ENCODE results near the gene PRDM7.
"Not testable (repeated sequence)": the region's sequence is repeated elsewhere in the genome, so short reads cannot be mapped to it uniquely, and the experiment has no call there.

PRDM7 gene

DNA sequence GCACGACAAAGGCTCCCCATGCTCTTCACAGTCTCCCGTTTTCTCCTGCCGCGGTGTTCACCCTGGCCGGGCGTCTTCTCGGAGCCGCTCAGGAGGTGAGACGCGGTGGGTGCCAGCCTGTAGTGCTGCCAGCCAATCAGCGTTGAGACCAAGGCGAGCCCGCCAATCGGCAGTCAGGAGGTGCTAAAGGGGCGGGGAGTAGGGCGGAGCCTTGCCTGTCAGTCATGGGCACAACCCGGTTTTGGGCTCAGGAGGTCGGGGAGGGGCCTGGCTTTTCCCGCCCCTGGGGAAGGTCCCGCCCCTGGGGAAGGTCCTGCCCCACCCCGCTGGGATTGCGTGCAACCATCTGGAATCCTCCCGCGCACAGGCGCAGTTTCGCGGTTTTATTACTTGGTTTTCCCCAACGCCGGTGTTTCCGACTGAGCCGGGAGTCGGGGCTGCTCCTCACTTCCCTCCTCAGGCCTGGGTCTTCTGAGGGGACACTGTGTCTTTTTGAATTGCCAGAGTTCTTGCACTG lies at the start of gene PRDM7:
PRDM7 (minus strand) TSS at position 92 of the 517 bp plus-strand sequence. CDS start 1,421 bp downstream, outside the sequence.
- Histone ChIP-seq H3K9ac (no peak within 1 kb of the TSS), H3K4me2 (ENCODE audit: low read length) (peak within 1 kb of the TSS; percentile 90), H3K27ac (peak within 1 kb of the TSS; percentile 43), H3K9me3 (ENCODE audit: control insufficient read depth, low read length) (no peaks in the 10 kb centered on the region), H3K79me2 (no peaks in the 10 kb centered on the region), H3K27me3 (ENCODE audit: control insufficient read depth, insufficient read depth, low read length) (no peaks in the 10 kb centered on the region), H3K36me3 (ENCODE audit: control insufficient read depth, insufficient read depth, low read length) (no peaks in the 10 kb centered on the region), H3K4me3 (ENCODE audit: low read depth, low read length) (peak within 1 kb of the TSS; percentile 60), H3K4me1 (peaks cover 4% of the 10 kb centered on the region), H2AFZ (peak within 1 kb of the TSS; percentile 92)
- TF ChIP-seq, protein P1, sequence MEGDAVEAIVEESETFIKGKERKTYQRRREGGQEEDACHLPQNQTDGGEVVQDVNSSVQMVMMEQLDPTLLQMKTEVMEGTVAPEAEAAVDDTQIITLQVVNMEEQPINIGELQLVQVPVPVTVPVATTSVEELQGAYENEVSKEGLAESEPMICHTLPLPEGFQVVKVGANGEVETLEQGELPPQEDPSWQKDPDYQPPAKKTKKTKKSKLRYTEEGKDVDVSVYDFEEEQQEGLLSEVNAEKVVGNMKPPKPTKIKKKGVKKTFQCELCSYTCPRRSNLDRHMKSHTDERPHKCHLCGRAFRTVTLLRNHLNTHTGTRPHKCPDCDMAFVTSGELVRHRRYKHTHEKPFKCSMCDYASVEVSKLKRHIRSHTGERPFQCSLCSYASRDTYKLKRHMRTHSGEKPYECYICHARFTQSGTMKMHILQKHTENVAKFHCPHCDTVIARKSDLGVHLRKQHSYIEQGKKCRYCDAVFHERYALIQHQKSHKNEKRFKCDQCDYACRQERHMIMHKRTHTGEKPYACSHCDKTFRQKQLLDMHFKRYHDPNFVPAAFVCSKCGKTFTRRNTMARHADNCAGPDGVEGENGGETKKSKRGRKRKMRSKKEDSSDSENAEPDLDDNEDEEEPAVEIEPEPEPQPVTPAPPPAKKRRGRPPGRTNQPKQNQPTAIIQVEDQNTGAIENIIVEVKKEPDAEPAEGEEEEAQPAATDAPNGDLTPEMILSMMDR (IDR thresholded peaks at IDR 0.05): no peak

DNA sequence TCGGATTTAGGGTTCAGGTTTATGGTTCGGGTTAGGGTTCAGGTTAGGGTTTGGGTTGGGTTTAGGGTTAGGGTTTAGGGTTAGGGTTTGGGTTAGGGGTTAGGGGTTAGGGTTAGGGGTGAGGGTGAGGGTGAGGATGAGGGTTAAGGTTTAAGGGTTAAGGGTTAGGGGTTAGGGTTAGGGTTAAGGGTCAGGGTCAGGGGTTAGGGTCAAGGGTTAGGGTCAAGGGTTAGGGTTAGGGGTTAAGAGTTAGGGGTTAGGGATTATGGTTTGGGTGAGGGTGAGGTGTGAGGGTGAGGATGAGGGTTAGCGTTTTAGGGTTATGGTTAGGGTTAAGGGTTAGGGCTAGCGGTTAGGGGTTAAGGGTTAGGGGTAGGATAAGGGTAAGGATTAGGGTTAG lies 44.7 kb upstream of the PRDM7 start:
- H3K9ac ChIP-seq; H3K79me2 ChIP-seq; H3K27ac ChIP-seq; H3K27me3 ChIP-seq (ENCODE audit: control insufficient read depth, insufficient read depth, low read length); H3K4me3 ChIP-seq (ENCODE audit: low read depth, low read length); H3K4me1 ChIP-seq; H3K36me3 ChIP-seq (ENCODE audit: control insufficient read depth, insufficient read depth, low read length); H3K4me2 ChIP-seq (ENCODE audit: low read length); H2AFZ ChIP-seq; H3K9me3 ChIP-seq (ENCODE audit: control insufficient read depth, low read length): not testable (repeated sequence)

DNA sequence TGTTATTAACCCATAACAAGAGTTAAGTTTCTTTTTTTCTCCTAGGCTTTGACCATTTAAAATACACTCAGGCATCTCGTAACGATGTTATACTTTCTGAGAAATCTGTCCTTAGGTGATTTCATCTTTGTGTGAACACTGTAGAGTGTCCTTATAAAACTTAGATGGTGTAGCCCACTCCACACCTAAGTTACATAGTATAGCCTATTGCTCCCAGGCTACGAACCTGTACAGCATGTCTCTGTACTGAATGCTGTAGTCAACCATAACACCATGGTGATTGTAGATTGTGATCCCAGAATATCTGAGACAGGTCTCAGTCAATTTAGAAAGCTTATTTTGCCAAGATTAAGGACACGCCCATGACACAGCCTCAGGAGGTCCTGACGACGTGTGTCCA lies 30.5 kb upstream of the PRDM7 start:
- H3K27ac ChIP-seq; H3K9ac ChIP-seq; H3K36me3 ChIP-seq (ENCODE audit: control insufficient read depth, insufficient read depth, low read length); H3K4me2 ChIP-seq (ENCODE audit: low read length); H3K4me3 ChIP-seq (ENCODE audit: low read depth, low read length); H3K4me1 ChIP-seq; H3K27me3 ChIP-seq (ENCODE audit: control insufficient read depth, insufficient read depth, low read length); H2AFZ ChIP-seq; H3K79me2 ChIP-seq; H3K9me3 ChIP-seq (ENCODE audit: control insufficient read depth, low read length): not testable (repeated sequence)

DNA sequence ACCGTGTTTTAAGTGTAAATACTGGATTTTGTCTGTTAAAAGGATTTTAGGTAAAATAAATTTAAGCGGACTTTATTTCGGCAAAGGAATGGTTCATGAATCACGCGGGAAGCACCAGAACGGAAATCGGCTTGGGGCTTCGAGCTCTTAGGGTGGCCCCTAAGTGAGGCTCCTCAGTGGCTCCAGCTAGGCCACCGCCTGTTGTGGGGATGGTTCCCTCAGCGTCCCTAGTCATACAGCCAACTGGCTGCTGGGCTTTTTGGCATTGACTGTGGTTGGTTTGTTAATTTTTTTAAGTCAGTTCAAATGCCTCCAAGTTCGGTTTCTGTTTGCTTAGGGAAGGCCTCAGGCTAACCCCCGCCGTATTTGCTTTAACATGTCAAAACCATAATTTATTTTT lies 29.9 kb upstream of the PRDM7 start:
- not testable (repeated sequence) for H3K27me3 ChIP-seq (ENCODE audit: control insufficient read depth, insufficient read depth, low read length); H2AFZ ChIP-seq; H3K4me3 ChIP-seq (ENCODE audit: low read depth, low read length); H3K4me1 ChIP-seq; H3K36me3 ChIP-seq (ENCODE audit: control insufficient read depth, insufficient read depth, low read length); H3K9ac ChIP-seq; H3K79me2 ChIP-seq; H3K9me3 ChIP-seq (ENCODE audit: control insufficient read depth, low read length); H3K4me2 ChIP-seq (ENCODE audit: low read length); H3K27ac ChIP-seq

DNA sequence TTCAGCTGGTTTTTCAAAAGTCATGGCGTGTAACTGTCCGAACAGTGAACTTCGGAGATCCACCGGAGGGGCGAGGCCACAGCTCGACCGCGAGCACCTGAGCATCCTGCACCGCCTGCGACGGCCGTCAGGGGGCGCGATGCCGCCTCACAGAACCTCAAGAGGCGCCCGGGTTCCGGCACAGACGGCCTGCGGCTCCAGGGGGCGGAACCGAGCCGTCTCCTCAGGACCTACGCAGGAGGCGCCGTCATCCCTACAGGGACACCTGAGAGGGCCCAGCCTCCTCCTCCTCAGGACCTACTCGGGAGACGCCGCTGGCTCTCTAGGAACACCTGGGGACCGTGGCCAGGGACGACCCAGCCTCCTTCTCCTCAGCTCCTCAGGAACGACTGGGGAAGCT lies 29.1 kb upstream of the PRDM7 start:
- H3K4me3 ChIP-seq (ENCODE audit: low read depth, low read length); H3K27ac ChIP-seq; H3K36me3 ChIP-seq (ENCODE audit: control insufficient read depth, insufficient read depth, low read length); H2AFZ ChIP-seq; H3K9me3 ChIP-seq (ENCODE audit: control insufficient read depth, low read length); H3K9ac ChIP-seq; H3K27me3 ChIP-seq (ENCODE audit: control insufficient read depth, insufficient read depth, low read length); H3K4me2 ChIP-seq (ENCODE audit: low read length); H3K4me1 ChIP-seq; H3K79me2 ChIP-seq: not testable (repeated sequence)

DNA sequence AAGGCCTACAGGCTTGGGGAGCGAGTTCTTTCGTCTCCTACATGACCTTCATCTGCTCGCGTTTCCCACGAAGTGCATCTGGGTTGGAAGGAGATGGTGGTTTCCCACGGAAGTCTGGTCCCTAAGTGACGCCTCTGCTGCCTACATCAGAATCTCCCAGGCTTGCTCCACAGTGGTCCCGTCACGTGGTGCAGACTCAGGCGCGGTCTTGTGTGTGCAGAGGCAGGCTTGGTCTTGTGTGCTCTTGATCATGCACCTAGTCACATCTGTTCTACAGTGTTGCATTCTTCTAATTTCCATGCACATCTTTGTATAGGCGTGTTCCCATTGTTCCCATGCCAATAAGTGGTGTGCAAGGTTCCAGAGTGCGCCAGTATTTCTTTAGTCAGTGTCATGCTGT lies 27.6 kb upstream of the PRDM7 start:
- H2AFZ ChIP-seq; H3K79me2 ChIP-seq; H3K27ac ChIP-seq; H3K4me1 ChIP-seq; H3K4me2 ChIP-seq (ENCODE audit: low read length); H3K9me3 ChIP-seq (ENCODE audit: control insufficient read depth, low read length); H3K4me3 ChIP-seq (ENCODE audit: low read depth, low read length); H3K36me3 ChIP-seq (ENCODE audit: control insufficient read depth, insufficient read depth, low read length); H3K9ac ChIP-seq; H3K27me3 ChIP-seq (ENCODE audit: control insufficient read depth, insufficient read depth, low read length): not testable (repeated sequence)

DNA sequence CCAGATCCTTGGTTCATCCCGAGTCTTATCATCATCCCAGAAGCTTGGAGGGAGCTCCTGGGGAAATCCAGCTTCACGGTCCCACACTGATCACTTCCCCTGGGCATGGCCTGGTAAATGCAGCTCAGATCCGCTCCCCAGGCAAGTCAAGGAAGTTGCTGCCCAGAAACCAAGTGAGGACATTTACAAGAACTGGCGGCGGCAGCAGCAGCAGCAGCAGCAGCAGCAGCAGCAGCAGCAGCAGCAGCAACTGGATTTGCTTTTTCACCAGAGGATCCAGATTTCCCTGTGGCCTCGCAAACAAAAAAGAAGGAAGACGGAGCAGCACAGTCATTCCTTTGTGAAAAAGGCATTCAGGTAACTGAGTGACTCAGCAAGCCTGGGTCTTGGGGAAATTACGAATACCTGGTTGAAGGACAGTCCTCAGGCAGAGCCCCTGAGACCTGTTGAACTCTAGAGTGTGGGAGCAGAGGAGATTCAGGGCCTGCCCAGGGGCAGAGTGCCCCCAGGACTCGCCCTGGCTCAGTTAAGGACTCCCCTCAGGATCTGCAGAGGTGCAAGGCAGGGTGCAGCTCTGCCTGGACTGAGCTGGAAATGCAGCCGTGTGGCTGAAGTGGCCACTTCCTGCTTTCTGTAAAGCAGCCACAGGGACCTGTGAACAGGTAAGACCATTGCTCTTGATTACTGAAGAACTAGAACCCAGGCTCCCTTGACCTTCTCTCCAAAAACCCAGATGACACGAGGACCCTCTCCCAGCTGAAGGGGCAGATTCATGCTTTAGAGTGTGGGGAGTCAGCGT lies 25.2 kb upstream of the PRDM7 start:
- H3K4me2 ChIP-seq (ENCODE audit: low read length); H3K27ac ChIP-seq; H3K9ac ChIP-seq; H3K4me3 ChIP-seq (ENCODE audit: low read depth, low read length); H3K79me2 ChIP-seq; H3K9me3 ChIP-seq (ENCODE audit: control insufficient read depth, low read length); H3K36me3 ChIP-seq (ENCODE audit: control insufficient read depth, insufficient read depth, low read length); H2AFZ ChIP-seq; H3K27me3 ChIP-seq (ENCODE audit: control insufficient read depth, insufficient read depth, low read length); H3K4me1 ChIP-seq: not testable (repeated sequence)

DNA sequence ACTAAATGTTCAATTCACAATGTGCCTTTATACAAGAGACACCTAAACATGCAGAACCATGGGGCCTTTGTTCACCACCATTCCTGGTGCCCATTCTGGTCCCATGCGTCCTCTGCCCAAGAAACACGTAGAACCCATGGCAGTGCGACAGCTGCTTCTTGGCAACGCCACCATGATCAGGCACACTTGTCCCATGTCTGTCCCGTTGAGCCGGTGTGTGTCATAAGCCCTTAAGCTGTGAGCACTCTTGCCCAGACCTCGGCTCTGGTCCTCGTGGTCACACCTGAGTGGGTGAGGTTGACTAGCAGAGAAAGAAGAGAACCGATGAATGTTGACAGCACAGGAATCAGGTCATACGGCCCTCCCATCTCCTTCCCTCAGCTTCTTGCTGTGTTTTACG lies 24.2 kb upstream of the PRDM7 start:
- H3K9ac ChIP-seq; H3K4me2 ChIP-seq (ENCODE audit: low read length); H3K27ac ChIP-seq; H3K4me1 ChIP-seq; H3K79me2 ChIP-seq; H3K36me3 ChIP-seq (ENCODE audit: control insufficient read depth, insufficient read depth, low read length); H2AFZ ChIP-seq; H3K4me3 ChIP-seq (ENCODE audit: low read depth, low read length); H3K9me3 ChIP-seq (ENCODE audit: control insufficient read depth, low read length); H3K27me3 ChIP-seq (ENCODE audit: control insufficient read depth, insufficient read depth, low read length): not testable (repeated sequence)

DNA sequence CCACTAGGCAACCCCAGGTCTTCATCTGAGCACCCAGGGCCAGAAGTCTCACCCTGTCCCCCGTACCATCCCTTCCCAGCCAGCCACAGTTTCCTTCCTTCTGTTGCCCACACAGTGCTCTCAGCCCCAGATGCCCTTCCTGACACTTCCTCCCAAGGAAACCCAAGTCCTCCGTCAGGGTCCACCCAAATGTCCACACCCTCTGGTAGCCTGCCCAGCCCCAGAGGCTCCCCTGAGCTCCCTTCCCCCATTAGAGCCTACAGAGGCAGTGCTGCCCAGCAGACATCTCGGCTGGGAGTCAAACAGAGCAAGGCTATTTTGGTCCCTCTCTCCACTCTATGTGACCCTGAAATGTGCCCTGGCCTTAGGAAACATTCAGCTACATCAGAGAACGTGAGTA lies 23.7 kb upstream of the PRDM7 start:
- not testable (repeated sequence) for H3K4me3 ChIP-seq (ENCODE audit: low read depth, low read length); H3K9me3 ChIP-seq (ENCODE audit: control insufficient read depth, low read length); H3K27me3 ChIP-seq (ENCODE audit: control insufficient read depth, insufficient read depth, low read length); H3K36me3 ChIP-seq (ENCODE audit: control insufficient read depth, insufficient read depth, low read length); H3K4me2 ChIP-seq (ENCODE audit: low read length); H3K9ac ChIP-seq; H3K79me2 ChIP-seq; H3K4me1 ChIP-seq; H2AFZ ChIP-seq; H3K27ac ChIP-seq

DNA sequence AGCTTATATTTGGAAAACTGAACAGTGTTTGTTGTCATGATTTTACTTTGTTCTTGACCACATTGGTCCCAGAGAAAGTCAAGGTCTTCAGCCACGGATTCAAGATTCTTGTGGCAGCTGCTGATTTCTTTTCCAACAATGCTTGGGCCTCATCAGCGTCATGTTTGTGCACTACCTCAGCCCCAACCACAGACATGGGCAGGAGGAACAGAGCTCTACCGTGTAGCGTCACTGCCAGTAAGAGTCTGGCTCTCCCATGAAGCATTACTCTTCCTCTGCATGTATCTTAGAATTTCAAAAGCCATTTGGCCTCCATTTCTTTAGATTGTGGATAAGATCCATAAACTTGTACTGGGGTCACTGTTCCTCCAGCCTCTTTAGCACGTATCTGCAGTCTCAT lies 23.1 kb upstream of the PRDM7 start:
- H2AFZ ChIP-seq; H3K79me2 ChIP-seq; H3K4me3 ChIP-seq (ENCODE audit: low read depth, low read length); H3K9ac ChIP-seq; H3K4me1 ChIP-seq; H3K9me3 ChIP-seq (ENCODE audit: control insufficient read depth, low read length); H3K27ac ChIP-seq; H3K36me3 ChIP-seq (ENCODE audit: control insufficient read depth, insufficient read depth, low read length); H3K4me2 ChIP-seq (ENCODE audit: low read length); H3K27me3 ChIP-seq (ENCODE audit: control insufficient read depth, insufficient read depth, low read length): not testable (repeated sequence)

Data from parathyroid adenoma (tissue), 2 donors.